Neural cell (in vitro differentiated cells): ENCODE measurements around the gene MROH2A. TPM values are rescaled to one million over a fixed set of nuclear protein-coding genes. Genes with fewer than 3 reads are reported as not detected.

Experiments used
- H2AFZ ChIP-seq: fragments of 200-600, 300-800 bp; sonication (generic), shearing (Covaris generic); 2 replicates; pipeline ENCODE4 v1.6.0; 2014; ENCODE audit warnings: low read depth, mild to moderate bottlenecking, antibody characterized with exemption, low read length, moderate library complexity
- H3F3A ChIP-seq: fragments of 200-600 bp; shearing (Covaris generic); 2 replicates; pipeline ENCODE4 v1.6.1; 2016; ENCODE audit warnings: mild to moderate bottlenecking, moderate library complexity, mixed read lengths, antibody characterized with exemption, low read length; ENCODE audit not compliant: insufficient read depth, poor library complexity, severe bottlenecking
- H3K27ac ChIP-seq: fragments of 200-600, 300-800 bp; sonication (generic), shearing (Covaris generic); 2 replicates; pipeline ENCODE4 v1.5.1; 2014; ENCODE audit warnings: mild to moderate bottlenecking, low read length, moderate library complexity
- H3K27me3 ChIP-seq: fragments of 300-800, 200-600 bp; sonication (generic), shearing (Covaris generic); 2 replicates; pipeline ENCODE4 v1.6.0; 2014; ENCODE audit warnings: mild to moderate bottlenecking, low read depth, low read length, moderate library complexity; ENCODE audit not compliant: insufficient read depth
- H3K36me3 ChIP-seq: fragments of 300-800, 200-600 bp; sonication (generic), shearing (Covaris generic); 2 replicates; pipeline ENCODE4 v1.5.1; 2014; ENCODE audit warnings: mild to moderate bottlenecking, antibody characterized with exemption, low read length, moderate library complexity; ENCODE audit not compliant: insufficient read depth
- H3K4me2 ChIP-seq: fragments of 300-800, 200-600 bp; sonication (generic), shearing (Covaris generic); 2 replicates; pipeline ENCODE4 v1.6.0; 2014; ENCODE audit warnings: mild to moderate bottlenecking, low read length
- H3K4me3 ChIP-seq: fragments of 300-800, 200-600 bp; sonication (generic), shearing (Covaris generic); 2 replicates; pipeline ENCODE4 v1.5.1; 2014; ENCODE audit warnings: mild to moderate bottlenecking, low read length, moderate library complexity
- H3K79me2 ChIP-seq: fragments of 200-600 bp; shearing (Covaris generic); replicated peaks from 2 replicates; pipeline ENCODE4 v1.6.0; 2014; ENCODE audit warnings: mild to moderate bottlenecking, low read length, moderate library complexity; ENCODE audit not compliant: insufficient read depth
- H3K9ac ChIP-seq: fragments of 300-800, 200-600 bp; sonication (generic), shearing (Covaris generic); 2 replicates; pipeline ENCODE4 v1.6.1; 2016; ENCODE audit warnings: mild to moderate bottlenecking, low read length, mixed read lengths
- H3K9me2 ChIP-seq: fragments of 200-600 bp; shearing (Covaris generic); 2 replicates; pipeline ENCODE4 v1.6.1; 2016; ENCODE audit warnings: mild to moderate bottlenecking, low read length, mixed read lengths; ENCODE audit not compliant: insufficient read depth
- H3K9me3 ChIP-seq: fragments of 200-600, 300-800 bp; sonication (generic), shearing (Covaris generic); 2 replicates; pipeline ENCODE4 v1.6.1; 2016; ENCODE audit warnings: mild to moderate bottlenecking, mixed run types, low read length, moderate library complexity, mixed read lengths
- H4K20me1 ChIP-seq: fragments of 200-600 bp; shearing (Covaris generic); 2 replicates; pipeline ENCODE4 v1.6.1; 2016; ENCODE audit warnings: mild to moderate bottlenecking, mixed run types; ENCODE audit not compliant: insufficient read depth
- EP300 ChIP-seq: fragments of 450-650 bp; conservative IDR thresholded peaks from 2 replicates; pipeline ENCODE4 v1.6.1; 2014; ENCODE audit warnings: antibody characterized with exemption, mild to moderate bottlenecking, moderate library complexity; ENCODE audit not compliant: poor library complexity, severe bottlenecking
- EZH2 ChIP-seq: fragments of 200-600, 300-800 bp; shearing (Covaris generic), sonication (generic); IDR thresholded peaks from 2 replicates; pipeline ENCODE4 v1.6.1; 2014; ENCODE audit warnings: antibody characterized with exemption, low read length, borderline replicate concordance, mild to moderate bottlenecking; ENCODE audit not compliant: insufficient read depth, poor library complexity, severe bottlenecking
- MXI1 ChIP-seq: fragments of 450-650 bp; conservative IDR thresholded peaks from 2 replicates; pipeline ENCODE4 v1.6.1; 2014; ENCODE audit warnings: antibody characterized with exemption, mild to moderate bottlenecking; ENCODE audit not compliant: poor library complexity, severe bottlenecking
- POLR2AphosphoS5 ChIP-seq: IDR thresholded peaks from 2 replicates; pipeline ENCODE4 v1.6.1; 2012
- RAD21 ChIP-seq: fragments of 450-650 bp; conservative IDR thresholded peaks from 2 replicates; pipeline ENCODE4 v1.6.1; 2014; ENCODE audit warnings: antibody characterized with exemption, mild to moderate bottlenecking, moderate library complexity
- SMC3 ChIP-seq: fragments of 450-650 bp; conservative IDR thresholded peaks from 2 replicates; pipeline ENCODE4 v1.6.1; 2014; ENCODE audit warnings: antibody characterized with exemption, mild to moderate bottlenecking, moderate library complexity; ENCODE audit not compliant: poor library complexity
- TAF1 ChIP-seq: IDR thresholded peaks from 2 replicates; pipeline ENCODE4 v1.6.1; 2012; ENCODE audit warnings: low read depth
- polyA plus RNA-seq: library from polyadenylated mRNA; depleted of rRNA; stranded (reverse); fragments of >200 nt; gene quantifications from 2 replicates; pipeline ENCODE4 v1.2.3, GENCODE V29; 2014
- TF ChIP-seq, protein P1 (sequence below): IDR thresholded peaks from 2 replicates; pipeline ENCODE4 v1.6.1; 2012; ENCODE audit warnings: borderline replicate concordance
- TF ChIP-seq, protein P2 (sequence below): fragments of 450-650 bp; IDR thresholded peaks from 2 replicates; pipeline ENCODE4 v1.5.1; 2014; ENCODE audit warnings: antibody characterized with exemption, mild to moderate bottlenecking, moderate library complexity; ENCODE audit not compliant: poor library complexity, severe bottlenecking

MROH2A gene
- polyA plus RNA-seq, 1 donor from 2014 or later, result not detected

DNA sequence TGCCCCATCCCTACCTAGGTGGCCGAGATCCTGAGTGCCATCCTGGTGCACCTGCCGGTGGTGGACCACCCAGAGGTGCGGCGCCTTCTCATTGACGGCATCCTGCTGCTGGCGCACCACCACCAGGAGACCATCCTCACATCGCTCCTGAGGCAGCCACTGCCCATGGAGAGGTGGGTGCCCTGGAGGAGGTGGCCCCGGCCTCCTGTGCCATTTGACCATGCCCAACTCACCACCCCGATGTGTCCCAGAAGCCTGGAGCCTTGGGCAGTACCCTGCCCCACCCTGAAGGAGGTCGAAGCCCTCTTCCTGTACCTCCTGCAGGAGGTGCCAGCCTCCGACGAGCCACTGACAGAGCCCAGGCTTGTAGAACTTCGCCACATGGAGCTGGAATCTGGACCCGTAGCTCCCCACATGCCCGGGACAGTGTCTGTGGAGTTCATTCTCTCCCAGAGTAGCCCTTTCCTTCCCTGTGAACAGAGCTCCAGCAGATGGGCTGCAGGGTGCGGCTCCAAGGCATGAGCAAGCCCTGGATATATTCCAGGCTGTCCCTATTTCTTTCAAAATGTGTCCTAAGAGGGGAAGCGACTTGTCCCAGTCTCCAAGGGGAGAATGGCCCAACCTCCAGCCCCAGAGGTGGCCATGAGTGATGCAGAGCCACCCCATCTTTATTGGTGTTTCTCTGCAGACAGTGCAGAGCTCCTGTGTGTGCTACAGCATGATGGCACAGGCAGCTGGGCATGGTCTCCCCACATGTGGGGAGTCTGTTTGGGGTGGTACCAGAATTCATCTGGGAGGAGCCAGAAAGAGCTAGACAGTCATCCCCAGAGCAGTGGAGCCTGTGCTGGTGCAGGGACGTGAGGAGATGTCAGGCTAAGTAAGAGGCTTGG lies 42.0 kb downstream of the MROH2A start:
- TF ChIP-seq RAD21, result no peak
- TF ChIP-seq EP300, result no peak
- TF ChIP-seq, protein P1, sequence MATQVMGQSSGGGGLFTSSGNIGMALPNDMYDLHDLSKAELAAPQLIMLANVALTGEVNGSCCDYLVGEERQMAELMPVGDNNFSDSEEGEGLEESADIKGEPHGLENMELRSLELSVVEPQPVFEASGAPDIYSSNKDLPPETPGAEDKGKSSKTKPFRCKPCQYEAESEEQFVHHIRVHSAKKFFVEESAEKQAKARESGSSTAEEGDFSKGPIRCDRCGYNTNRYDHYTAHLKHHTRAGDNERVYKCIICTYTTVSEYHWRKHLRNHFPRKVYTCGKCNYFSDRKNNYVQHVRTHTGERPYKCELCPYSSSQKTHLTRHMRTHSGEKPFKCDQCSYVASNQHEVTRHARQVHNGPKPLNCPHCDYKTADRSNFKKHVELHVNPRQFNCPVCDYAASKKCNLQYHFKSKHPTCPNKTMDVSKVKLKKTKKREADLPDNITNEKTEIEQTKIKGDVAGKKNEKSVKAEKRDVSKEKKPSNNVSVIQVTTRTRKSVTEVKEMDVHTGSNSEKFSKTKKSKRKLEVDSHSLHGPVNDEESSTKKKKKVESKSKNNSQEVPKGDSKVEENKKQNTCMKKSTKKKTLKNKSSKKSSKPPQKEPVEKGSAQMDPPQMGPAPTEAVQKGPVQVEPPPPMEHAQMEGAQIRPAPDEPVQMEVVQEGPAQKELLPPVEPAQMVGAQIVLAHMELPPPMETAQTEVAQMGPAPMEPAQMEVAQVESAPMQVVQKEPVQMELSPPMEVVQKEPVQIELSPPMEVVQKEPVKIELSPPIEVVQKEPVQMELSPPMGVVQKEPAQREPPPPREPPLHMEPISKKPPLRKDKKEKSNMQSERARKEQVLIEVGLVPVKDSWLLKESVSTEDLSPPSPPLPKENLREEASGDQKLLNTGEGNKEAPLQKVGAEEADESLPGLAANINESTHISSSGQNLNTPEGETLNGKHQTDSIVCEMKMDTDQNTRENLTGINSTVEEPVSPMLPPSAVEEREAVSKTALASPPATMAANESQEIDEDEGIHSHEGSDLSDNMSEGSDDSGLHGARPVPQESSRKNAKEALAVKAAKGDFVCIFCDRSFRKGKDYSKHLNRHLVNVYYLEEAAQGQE, result no peak
- TF ChIP-seq EZH2, result no peak
- TF ChIP-seq, protein P2, sequence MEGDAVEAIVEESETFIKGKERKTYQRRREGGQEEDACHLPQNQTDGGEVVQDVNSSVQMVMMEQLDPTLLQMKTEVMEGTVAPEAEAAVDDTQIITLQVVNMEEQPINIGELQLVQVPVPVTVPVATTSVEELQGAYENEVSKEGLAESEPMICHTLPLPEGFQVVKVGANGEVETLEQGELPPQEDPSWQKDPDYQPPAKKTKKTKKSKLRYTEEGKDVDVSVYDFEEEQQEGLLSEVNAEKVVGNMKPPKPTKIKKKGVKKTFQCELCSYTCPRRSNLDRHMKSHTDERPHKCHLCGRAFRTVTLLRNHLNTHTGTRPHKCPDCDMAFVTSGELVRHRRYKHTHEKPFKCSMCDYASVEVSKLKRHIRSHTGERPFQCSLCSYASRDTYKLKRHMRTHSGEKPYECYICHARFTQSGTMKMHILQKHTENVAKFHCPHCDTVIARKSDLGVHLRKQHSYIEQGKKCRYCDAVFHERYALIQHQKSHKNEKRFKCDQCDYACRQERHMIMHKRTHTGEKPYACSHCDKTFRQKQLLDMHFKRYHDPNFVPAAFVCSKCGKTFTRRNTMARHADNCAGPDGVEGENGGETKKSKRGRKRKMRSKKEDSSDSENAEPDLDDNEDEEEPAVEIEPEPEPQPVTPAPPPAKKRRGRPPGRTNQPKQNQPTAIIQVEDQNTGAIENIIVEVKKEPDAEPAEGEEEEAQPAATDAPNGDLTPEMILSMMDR, result no peak
- TF ChIP-seq POLR2AphosphoS5, result no peak
- no peak for TF ChIP-seq MXI1
- Histone ChIP-seq H3K27me3 (no peaks in the 10 kb centered on the region), H3K79me2 (no peaks in the 10 kb centered on the region), H3K4me3 (no peak overlapping the region), H3F3A (no peaks in the 10 kb centered on the region), H3K4me2 (no peak overlapping the region), H3K36me3 (no peaks in the 10 kb centered on the region), H3K9me3 (no peaks in the 10 kb centered on the region), H3K27ac (no peak overlapping the region), H3K9ac (no peak overlapping the region), H3K9me2 (no peaks in the 10 kb centered on the region), H4K20me1 (no peaks in the 10 kb centered on the region), H2AFZ (no peak overlapping the region)

DNA sequence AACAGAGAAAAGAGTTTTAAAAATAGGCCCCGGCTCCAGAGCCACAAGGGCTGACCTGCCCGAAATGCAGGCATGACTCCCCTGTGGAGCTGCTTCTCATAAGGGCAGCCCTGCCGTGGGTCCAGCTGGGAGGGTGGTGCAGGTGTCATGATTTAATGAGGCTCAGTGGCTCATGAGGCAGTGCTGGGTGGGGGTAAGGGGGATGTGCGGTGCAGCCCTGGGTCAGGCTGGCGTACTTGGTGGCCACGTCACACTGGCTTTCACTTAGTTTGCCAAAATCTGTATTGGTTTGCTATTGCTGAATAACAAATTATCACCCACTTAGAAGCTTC lies 42.6 kb downstream of the MROH2A start:
- no peaks in the 10 kb centered on the region for H3K9me3 ChIP-seq
- no peaks in the 10 kb centered on the region for H3K27me3 ChIP-seq
- no peak overlapping the region for H3K27ac ChIP-seq
- H2AFZ ChIP-seq, result no peak overlapping the region
- no peak for TF ChIP-seq SMC3
- TF ChIP-seq TAF1, result no peak
- no peak for TF ChIP-seq EZH2
- no peak for TF ChIP-seq MXI1
- TF ChIP-seq, protein P2, result no peak
- TF ChIP-seq POLR2AphosphoS5, result no peak
- no peak for TF ChIP-seq RAD21
- TF ChIP-seq, protein P1, result no peak
- no peak for TF ChIP-seq EP300
- no peaks in the 10 kb centered on the region for H3K36me3 ChIP-seq
- H3F3A ChIP-seq, result no peaks in the 10 kb centered on the region
- H3K4me3 ChIP-seq, result no peak overlapping the region
- H4K20me1 ChIP-seq, result no peaks in the 10 kb centered on the region
- no peak overlapping the region for H3K9ac ChIP-seq
- H3K9me2 ChIP-seq, result no peaks in the 10 kb centered on the region
- H3K4me2 ChIP-seq, result no peak overlapping the region
- no peaks in the 10 kb centered on the region for H3K79me2 ChIP-seq
